ENCODE measurements around the gene EFNA2. TPM values are rescaled to one million over a fixed set of nuclear protein-coding genes. Genes with fewer than 3 reads are reported as not detected.

The EFNA2 gene
- total RNA-seq, 1 experiment from 2014 or later = 11.4 TPM

GRCh38 chr19:1310853-1311180 lies 25.1 kb downstream of the EFNA2 start (continued):
- no peak for TF ChIP-seq ZNF532 (CRISPR knock-in tag; IDR thresholded peaks at IDR 0.05; ENCODE audit: borderline replicate concordance)
- TF ChIP-seq MLX (CRISPR knock-in tag; IDR thresholded peaks at IDR 0.05) = no peak
- no peak for TF ChIP-seq NFE2L1 (CRISPR knock-in tag; IDR thresholded peaks at IDR 0.05)

- no peak overlapping the region for H3K27ac Mint-ChIP-seq
- DNase-seq (ENCODE audit: low spot score) (no peak), ATAC-seq (no peak)
- no peaks in the 10 kb centered on the region for H3K36me3 Mint-ChIP-seq
- no peaks in the 10 kb centered on the region for H3K4me1 Mint-ChIP-seq
- POLR2A ChIA-PET = interaction anchor here (1.2 kb wide), 1 partner anchor 14 kb away, joined by 3 read pairs; no protein-coding TSS in a partner anchor
- no peaks in the 10 kb centered on the region for H3K9me3 Mint-ChIP-seq
- TF ChIP-seq MXD4 (CRISPR knock-in tag; IDR thresholded peaks at IDR 0.05; ENCODE audit: borderline replicate concordance) = no peak
- no peak for TF ChIP-seq USF1 (CRISPR knock-in tag; IDR thresholded peaks at IDR 0.05)
- TF ChIP-seq NFE2L1 (CRISPR knock-in tag; IDR thresholded peaks at IDR 0.05) = no peak
- TF ChIP-seq ZNF121 (CRISPR knock-in tag; IDR thresholded peaks at IDR 0.05) = no peak
- no peak for TF ChIP-seq FOXP4 (CRISPR knock-in tag; IDR thresholded peaks at IDR 0.05)
- no peak for TF ChIP-seq E2F4 (CRISPR knock-in tag; IDR thresholded peaks at IDR 0.05; ENCODE audit: borderline replicate concordance, low read depth)
- no peak for TF ChIP-seq ZSCAN18 (CRISPR knock-in tag; IDR thresholded peaks at IDR 0.05)
- no peak for TF ChIP-seq USF2 (CRISPR knock-in tag; IDR thresholded peaks at IDR 0.05)
- TF ChIP-seq NR3C1 (CRISPR knock-in tag; conservative IDR thresholded peaks at IDR 0.05; ENCODE audit: low read depth) = no peak
- no peak for TF ChIP-seq ZNF532 (CRISPR knock-in tag; IDR thresholded peaks at IDR 0.05; ENCODE audit: borderline replicate concordance)
- H3K4me3 Mint-ChIP-seq = no peak overlapping the region
- peaks cover 13% of the 10 kb centered on the region for H3K27me3 Mint-ChIP-seq (ENCODE audit: low read depth)
- CTCF ChIA-PET = interaction anchor here (0.6 to 2.5 kb wide), 8 partner anchors 19 to 708 kb away, joined by 3 to 10 read pairs (median 4); no protein-coding TSS in a partner anchor
Observed at GRCh38 chr19:1311543-1312091, 25.9 kb downstream of the EFNA2 start.

Measured in WTC11 (cell line).